Activated CD4-positive, alpha-beta T cell treated with anti-CD3 and anti-CD28 coated beads, Interleukin-2, amount 10 ng/mL, durations not matched to agents 7 days and 5 days (primary cell): ENCODE results near the gene MYCBPAP. TPM values are rescaled to one million over a fixed set of nuclear protein-coding genes. Genes with fewer than 3 reads are reported as not detected.

Experiments
- CTCF ChIA-PET: fragments of 350-600 bp; sonication (Branson Sonifier 250); formaldehyde crosslinking; loops from one replicate; lab custom pipeline; 2021; ENCODE audit warnings: antibody characterized with exemption; lab: Charles Lee
- POLR2A ChIA-PET: fragments of 350-600 bp; sonication (Branson Sonifier 250); formaldehyde crosslinking; loops from one replicate; lab custom pipeline; 2021; ENCODE audit warnings: antibody characterized with exemption; lab: Charles Lee
- DNase-seq: peaks from one replicate; pipeline ENCODE4 v3.0.0-alpha.2; 2020
- H3K27ac Mint-ChIP-seq: one replicate; pipeline ENCODE4 v1.8.0; 2021; ENCODE audit warnings: mild to moderate bottlenecking, moderate library complexity, mixed read lengths
- H3K27me3 Mint-ChIP-seq: one replicate; pipeline ENCODE4 v1.8.0; 2021; ENCODE audit warnings: mixed read lengths
- H3K36me3 Mint-ChIP-seq: one replicate; pipeline ENCODE4 v1.8.0; 2021; ENCODE audit warnings: low read depth, mixed read lengths
- H3K4me1 Mint-ChIP-seq: one replicate; pipeline ENCODE4 v1.8.0; 2021; ENCODE audit warnings: mixed read lengths
- H3K4me3 Mint-ChIP-seq: one replicate; pipeline ENCODE4 v1.8.0; 2021; ENCODE audit warnings: mild to moderate bottlenecking, moderate library complexity, mixed read lengths
- H3K9me3 Mint-ChIP-seq: one replicate; pipeline ENCODE4 v1.8.0; 2021; ENCODE audit warnings: mixed read lengths
- total RNA-seq, 2 experiments: library from RNA; stranded (reverse); gene quantifications; one replicate each; pipeline ENCODE4 v1.2.3, GENCODE V29; 2021

MYCBPAP gene
- total RNA-seq, 2 experiments from 2014 or later: 3.0 to 4.8 TPM

DNA sequence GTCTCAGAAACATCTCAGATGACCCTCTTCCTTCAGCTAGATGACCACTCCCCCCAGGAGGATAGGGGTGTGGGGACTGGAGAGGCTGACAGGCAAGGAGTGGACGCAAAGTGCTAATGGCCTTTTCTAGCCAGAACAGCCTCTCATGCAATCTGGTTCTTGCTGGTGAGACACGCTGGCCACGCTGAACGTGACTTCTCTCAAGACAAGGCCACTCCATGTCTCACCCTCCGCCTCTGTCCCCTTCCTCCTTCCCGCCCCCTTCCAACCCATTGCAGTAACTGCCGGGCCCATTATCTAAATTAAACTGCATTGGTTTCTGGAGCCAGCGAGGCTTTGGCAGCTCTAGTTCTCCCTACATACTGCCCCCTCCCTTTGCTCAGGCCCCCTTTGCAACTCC lies 61.8 kb downstream of the MYCBPAP start:
- Mint-ChIP-seq H3K9me3 (no peaks in the 10 kb centered on the region), H3K27me3 (peaks cover 23% of the 10 kb centered on the region), H3K4me1 (no peaks in the 10 kb centered on the region), H3K27ac (no peak overlapping the region), H3K36me3 (no peaks in the 10 kb centered on the region), H3K4me3 (no peak overlapping the region)
- ChIA-PET CTCF (interaction anchor here (0.6 kb wide), 1 partner anchor 92 kb away, joined by 3 read pairs; no protein-coding TSS in a partner anchor), POLR2A (no interaction called here)
- no peak for DNase-seq

DNA sequence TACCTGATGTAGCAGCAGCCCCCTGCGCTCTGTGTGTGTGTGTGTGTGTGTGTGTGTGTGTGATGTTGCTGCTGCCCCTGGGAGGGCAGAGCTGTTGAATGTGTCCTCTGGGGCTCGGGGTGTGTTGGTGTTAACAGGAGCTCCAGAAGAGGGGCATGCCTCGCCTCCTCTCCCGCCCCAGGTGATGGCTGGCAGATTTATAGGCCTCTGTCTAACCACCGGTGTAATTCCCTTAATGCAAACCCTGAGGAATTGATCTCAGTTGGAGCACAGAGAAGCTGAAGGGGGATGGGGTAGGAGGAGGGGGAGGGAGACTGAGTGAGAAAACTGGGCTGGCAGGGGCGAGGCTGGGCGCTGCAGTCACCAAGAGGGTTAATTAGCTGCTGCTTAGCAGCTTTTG lies 62.3 kb downstream of the MYCBPAP start:
- Mint-ChIP-seq H3K4me1 (no peaks in the 10 kb centered on the region), H3K27ac (no peak overlapping the region), H3K9me3 (no peaks in the 10 kb centered on the region), H3K36me3 (no peaks in the 10 kb centered on the region), H3K27me3 (peaks cover 18% of the 10 kb centered on the region), H3K4me3 (no peak overlapping the region)
- DNase-seq: no peak
- ChIA-PET POLR2A (no interaction called here), CTCF (interaction anchor here (0.6 to 0.8 kb wide), 2 partner anchors 11 to 92 kb away, joined by 3 read pairs; no protein-coding TSS in a partner anchor)

GRCh38 chr17:50571681-50572080 lies 63.4 kb downstream of the MYCBPAP start:
- Mint-ChIP-seq H3K27ac (no peak overlapping the region), H3K36me3 (no peaks in the 10 kb centered on the region), H3K9me3 (no peaks in the 10 kb centered on the region), H3K4me3 (no peak overlapping the region), H3K27me3 (peaks cover 7% of the 10 kb centered on the region), H3K4me1 (no peaks in the 10 kb centered on the region)
- ChIA-PET CTCF (interaction anchor here (0.7 kb wide), 1 partner anchor 97 kb away, joined by 3 read pairs; no protein-coding TSS in a partner anchor), POLR2A (no interaction called here)
- no peak for DNase-seq

DNA sequence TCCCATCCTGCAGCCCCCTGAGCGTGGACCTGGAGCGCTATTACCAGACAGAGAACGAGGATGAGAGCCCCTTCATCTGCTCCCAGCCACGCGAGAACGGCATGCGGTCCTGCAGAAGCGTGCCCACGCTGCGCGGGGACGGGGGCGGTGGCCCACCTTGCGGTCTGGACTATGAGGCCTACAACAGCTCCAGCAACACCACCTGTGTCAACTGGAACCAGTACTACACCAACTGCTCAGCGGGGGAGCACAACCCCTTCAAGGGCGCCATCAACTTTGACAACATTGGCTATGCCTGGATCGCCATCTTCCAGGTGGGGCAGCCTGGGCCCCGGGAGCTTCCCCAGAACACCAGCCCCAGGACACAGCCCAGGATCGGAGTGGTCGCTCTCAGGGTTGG lies 64.3 kb downstream of the MYCBPAP start:
- POLR2A ChIA-PET: no interaction called here
- no peak overlapping the region for H3K27ac Mint-ChIP-seq
- H3K27me3 Mint-ChIP-seq: peaks cover 7% of the 10 kb centered on the region
- no peaks in the 10 kb centered on the region for H3K4me1 Mint-ChIP-seq
- DNase-seq: no peak
- H3K9me3 Mint-ChIP-seq: no peaks in the 10 kb centered on the region
- H3K36me3 Mint-ChIP-seq: no peaks in the 10 kb centered on the region
- no peak overlapping the region for H3K4me3 Mint-ChIP-seq
- CTCF ChIA-PET: interaction anchor here (1.7 kb wide), 1 partner anchor 9 kb away, joined by 6 read pairs; no protein-coding TSS in a partner anchor

GRCh38 chr17:50573866-50574611 lies 65.8 kb downstream of the MYCBPAP start:
- Mint-ChIP-seq H3K27me3 (no peaks in the 10 kb centered on the region), H3K27ac (no peak overlapping the region), H3K4me3 (no peak overlapping the region), H3K9me3 (no peaks in the 10 kb centered on the region), H3K36me3 (no peaks in the 10 kb centered on the region), H3K4me1 (no peaks in the 10 kb centered on the region)
- ChIA-PET CTCF (interaction anchor here (1.0 to 1.7 kb wide), 3 partner anchors 11 to 279 kb away, joined by 3 to 6 read pairs (median 5); partner anchors contain the start of gene CACNA1G), POLR2A (interaction anchor here (0.6 kb wide), 1 partner anchor 147 kb away, joined by 3 read pairs; no protein-coding TSS in a partner anchor)
- no peak for DNase-seq

DNA sequence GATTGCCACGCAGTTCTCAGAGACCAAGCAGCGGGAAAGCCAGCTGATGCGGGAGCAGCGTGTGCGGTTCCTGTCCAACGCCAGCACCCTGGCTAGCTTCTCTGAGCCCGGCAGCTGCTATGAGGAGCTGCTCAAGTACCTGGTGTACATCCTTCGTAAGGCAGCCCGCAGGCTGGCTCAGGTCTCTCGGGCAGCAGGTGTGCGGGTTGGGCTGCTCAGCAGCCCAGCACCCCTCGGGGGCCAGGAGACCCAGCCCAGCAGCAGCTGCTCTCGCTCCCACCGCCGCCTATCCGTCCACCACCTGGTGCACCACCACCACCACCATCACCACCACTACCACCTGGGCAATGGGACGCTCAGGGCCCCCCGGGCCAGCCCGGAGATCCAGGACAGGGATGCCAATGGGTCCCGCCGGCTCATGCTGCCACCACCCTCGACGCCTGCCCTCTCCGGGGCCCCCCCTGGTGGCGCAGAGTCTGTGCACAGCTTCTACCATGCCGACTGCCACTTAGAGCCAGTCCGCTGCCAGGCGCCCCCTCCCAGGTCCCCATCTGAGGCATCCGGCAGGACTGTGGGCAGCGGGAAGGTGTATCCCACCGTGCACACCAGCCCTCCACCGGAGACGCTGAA lies 67.5 kb downstream of the MYCBPAP start:
- H3K27me3 Mint-ChIP-seq: no peaks in the 10 kb centered on the region
- ChIA-PET POLR2A (no interaction called here), CTCF (interaction anchor here (1.3 to 2.2 kb wide), 2 partner anchors 9 to 13 kb away, joined by 4 to 7 read pairs; no protein-coding TSS in a partner anchor)
- H3K9me3 Mint-ChIP-seq: no peaks in the 10 kb centered on the region
- H3K4me1 Mint-ChIP-seq: no peaks in the 10 kb centered on the region
- no peak for DNase-seq
- no peaks in the 10 kb centered on the region for H3K36me3 Mint-ChIP-seq
- H3K27ac Mint-ChIP-seq: no peak overlapping the region
- H3K4me3 Mint-ChIP-seq: no peak overlapping the region

GRCh38 chr17:50576864-50577263 lies 68.6 kb downstream of the MYCBPAP start:
- Mint-ChIP-seq H3K9me3 (no peaks in the 10 kb centered on the region), H3K36me3 (no peaks in the 10 kb centered on the region), H3K4me1 (no peaks in the 10 kb centered on the region), H3K27me3 (no peaks in the 10 kb centered on the region), H3K4me3 (no peak overlapping the region), H3K27ac (no peak overlapping the region)
- CTCF ChIA-PET: interaction anchor here (0.6 to 2.2 kb wide), 3 partner anchors 8 to 46 kb away, joined by 4 to 7 read pairs (median 4); no protein-coding TSS in a partner anchor
- POLR2A ChIA-PET: no interaction called here
- no peak for DNase-seq

- H3K27me3 Mint-ChIP-seq: no peaks in the 10 kb centered on the region
- DNase-seq: no peak
- no peaks in the 10 kb centered on the region for H3K4me1 Mint-ChIP-seq
- no peaks in the 10 kb centered on the region for H3K9me3 Mint-ChIP-seq
- no peak overlapping the region for H3K4me3 Mint-ChIP-seq
- ChIA-PET CTCF (interaction anchor here (0.6 to 1.5 kb wide), 3 partner anchors 53 to 530 kb away, joined by 3 to 4 read pairs (median 3); no protein-coding TSS in a partner anchor), POLR2A (no interaction called here)
- no peak overlapping the region for H3K27ac Mint-ChIP-seq
- no peaks in the 10 kb centered on the region for H3K36me3 Mint-ChIP-seq
Observed at GRCh38 chr17:50577451-50577954, 69.3 kb downstream of the MYCBPAP start.

- Mint-ChIP-seq H3K27ac (no peak overlapping the region), H3K4me1 (no peaks in the 10 kb centered on the region), H3K27me3 (no peaks in the 10 kb centered on the region), H3K4me3 (no peak overlapping the region), H3K36me3 (no peaks in the 10 kb centered on the region), H3K9me3 (no peaks in the 10 kb centered on the region)
- no peak for DNase-seq
- POLR2A ChIA-PET: no interaction called here
- CTCF ChIA-PET: interaction anchor here (0.6 to 1.5 kb wide), 2 partner anchors 73 to 530 kb away, joined by 3 to 4 read pairs; no protein-coding TSS in a partner anchor
Observed at GRCh38 chr17:50578173-50578572, 69.9 kb downstream of the MYCBPAP start.

DNA sequence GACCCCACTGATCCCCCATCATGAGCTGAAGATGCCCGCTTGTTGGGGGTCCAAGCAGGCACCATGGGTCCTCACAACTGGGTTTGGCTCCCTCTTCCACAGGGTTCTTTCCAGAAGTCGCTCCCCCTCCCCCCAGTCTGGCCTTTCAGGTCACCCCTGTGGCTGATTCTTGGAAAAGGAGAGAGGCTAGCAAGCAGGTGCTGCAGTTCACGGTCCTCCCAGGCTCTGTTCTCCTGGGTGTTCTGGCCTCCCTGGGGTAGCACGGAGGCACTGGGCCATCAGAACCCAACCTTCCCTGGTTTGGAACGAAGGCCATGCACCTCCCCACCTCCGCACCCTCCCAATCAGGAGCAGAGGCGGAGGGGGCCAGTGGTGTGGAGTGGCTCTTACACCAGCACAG lies 71.2 kb downstream of the MYCBPAP start:
- no peaks in the 10 kb centered on the region for H3K27me3 Mint-ChIP-seq
- no peaks in the 10 kb centered on the region for H3K9me3 Mint-ChIP-seq
- no peak overlapping the region for H3K27ac Mint-ChIP-seq
- no peaks in the 10 kb centered on the region for H3K4me1 Mint-ChIP-seq
- DNase-seq: no peak
- ChIA-PET CTCF (no interaction called here), POLR2A (interaction anchor here (0.9 kb wide), 1 partner anchor 17 kb away, joined by 3 read pairs; no protein-coding TSS in a partner anchor)
- no peaks in the 10 kb centered on the region for H3K36me3 Mint-ChIP-seq
- no peak overlapping the region for H3K4me3 Mint-ChIP-seq

DNA sequence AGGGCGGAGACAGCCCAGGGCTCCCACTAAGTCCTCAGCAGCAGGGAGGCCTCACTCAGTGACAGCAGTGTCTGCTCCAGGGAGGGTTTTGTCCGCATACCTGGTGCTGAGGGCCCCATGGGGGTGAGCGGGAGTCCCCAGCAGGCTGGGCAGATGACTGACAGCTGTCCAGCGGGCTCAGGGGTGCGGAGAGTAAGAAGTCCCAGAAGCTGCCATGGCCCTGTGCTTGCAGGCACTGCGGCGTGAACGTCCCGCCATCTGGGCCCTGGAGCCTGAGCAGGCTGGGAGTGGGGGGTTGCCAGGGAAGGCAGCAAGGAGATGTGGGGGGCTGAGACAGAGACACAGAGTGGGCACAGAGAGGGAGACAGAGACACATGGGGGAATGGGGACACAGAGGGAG lies 72.4 kb downstream of the MYCBPAP start:
- ChIA-PET POLR2A (no interaction called here), CTCF (no interaction called here)
- H3K9me3 Mint-ChIP-seq: no peaks in the 10 kb centered on the region
- H3K27ac Mint-ChIP-seq: no peak overlapping the region
- no peaks in the 10 kb centered on the region for H3K4me1 Mint-ChIP-seq
- no peak overlapping the region for H3K4me3 Mint-ChIP-seq
- H3K36me3 Mint-ChIP-seq: no peaks in the 10 kb centered on the region
- no peaks in the 10 kb centered on the region for H3K27me3 Mint-ChIP-seq
- DNase-seq: no peak
